Endothelial cell of umbilical vein (primary cell): ENCODE measurements around the gene OTX2. TPM values are rescaled to one million over a fixed set of nuclear protein-coding genes. Genes with fewer than 3 reads are reported as not detected.
A peak's percentile ranks its signal among the peaks of the same experiment; 100 is the strongest.

ENCODE experiments used
- BruUV-seq: library from RNA; stranded (reverse); fragments of 400-500 nt; replicated peaks from 2 replicates; lab custom pipeline; 2021; lab: Mats Ljungman, UMichigan
- CTCF ChIA-PET: fragments of 300-600, 350-600 bp; sonication (Branson Sonifier 250); formaldehyde crosslinking; loops from one replicate; lab custom pipeline; 2021; ENCODE audit warnings: antibody characterized with exemption, inconsistent platforms; lab: Charles Lee
- POLR2A ChIA-PET: fragments of 300-600, 350-600 bp; sonication (Branson Sonifier 250); formaldehyde crosslinking; loops from one replicate; lab custom pipeline; 2021; ENCODE audit warnings: antibody characterized with exemption, inconsistent platforms; lab: Charles Lee
- DNase-seq: peaks from one replicate; pipeline ENCODE4 v3.0.0-alpha.2; 2011; ENCODE audit warnings: low read depth, low spot score
- FAIRE-seq: peaks from 2 replicates; lab custom pipeline; 2011; peaks lifted over from hg19 to GRCh38; lab: Jason Lieb, UNC
- H2AFZ ChIP-seq: 2 replicates; pipeline ENCODE4 v1.6.0; 2012; ENCODE audit warnings: low read depth, low read length, control low read depth, inconsistent platforms
- H3K27ac ChIP-seq: 2 replicates; pipeline ENCODE4 v1.5.1; 2011; ENCODE audit warnings: low read depth, mild to moderate bottlenecking, control low read depth, low read length, moderate library complexity; ENCODE audit not compliant: insufficient read depth
- H3K27me3 ChIP-seq, 2 experiments: 2 replicates each; pipeline versions ENCODE4 v1.6.0 to v1.6.1; 2011; ENCODE audit warnings: low read length in 2 of 2, mixed read lengths in 1 of 2; ENCODE audit not compliant: control insufficient read depth in 2 of 2, insufficient read depth in 2 of 2
- H3K36me3 ChIP-seq, 2 experiments: 2 replicates in 1 of 2; 3 replicates in 1 of 2; pipeline ENCODE4 v1.5.1; 2011; ENCODE audit warnings: low read length in 2 of 2, mild to moderate bottlenecking in 1 of 2, moderate library complexity in 1 of 2; ENCODE audit not compliant: control insufficient read depth in 2 of 2, insufficient read depth in 2 of 2; ENCODE audit errors: extremely low read depth in 1 of 2
- H3K4me1 ChIP-seq: 3 replicates; pipeline ENCODE4 v1.5.1; 2011; ENCODE audit warnings: mild to moderate bottlenecking, low read length; ENCODE audit not compliant: control insufficient read depth, insufficient read depth; ENCODE audit errors: extremely low read depth
- H3K4me2 ChIP-seq: 2 replicates; pipeline ENCODE4 v1.6.1; 2011; ENCODE audit warnings: low read length, control low read depth, mixed read lengths; ENCODE audit not compliant: insufficient read depth
- H3K4me3 ChIP-seq, 3 experiments: fragments of 200-600 bp in 1 of 3; sonication (generic), shearing (Covaris generic) in 1 of 3; replicated peaks in 1 of 3; 2 replicates each; pipeline ENCODE4 v1.5.1; 2011 to 2016; ENCODE audit warnings: control low read depth in 3 of 3, low read length in 3 of 3, mild to moderate bottlenecking in 2 of 3, inconsistent platforms in 1 of 3, low read depth in 1 of 3, moderate library complexity in 1 of 3; ENCODE audit not compliant: insufficient read depth in 1 of 3
- H3K79me2 ChIP-seq: 2 replicates; pipeline ENCODE4 v1.6.0; 2012; ENCODE audit warnings: low read length, inconsistent platforms; ENCODE audit not compliant: control insufficient read depth, insufficient read depth
- H3K9ac ChIP-seq: replicated peaks from 2 replicates; pipeline ENCODE3; 2011; ENCODE audit warnings: low read length, control low read depth; ENCODE audit not compliant: insufficient read depth; ENCODE audit errors: extremely low read depth
- H3K9me1 ChIP-seq: replicated peaks from 3 replicates; pipeline ENCODE4 v1.6.0; 2011; ENCODE audit warnings: mild to moderate bottlenecking, low read length; ENCODE audit not compliant: control insufficient read depth, insufficient read depth; ENCODE audit errors: extremely low read depth
- H3K9me3 ChIP-seq: replicated peaks from 2 replicates; pipeline ENCODE4 v1.5.1; 2012; ENCODE audit warnings: low read length, inconsistent platforms; ENCODE audit not compliant: control insufficient read depth, insufficient read depth
- H4K20me1 ChIP-seq: replicated peaks from 2 replicates; pipeline ENCODE3; 2011; ENCODE audit warnings: mild to moderate bottlenecking, low read length; ENCODE audit not compliant: control insufficient read depth, insufficient read depth; ENCODE audit errors: extremely low read depth
- CTCF ChIP-seq, 2 donors: IDR thresholded peaks; 1 replicate in 1 of 2; 2 replicates in 1 of 2; pipeline ENCODE4 v1.5.1; 2011; ENCODE audit warnings: low read length in 2 of 2, mild to moderate bottlenecking in 2 of 2, moderate library complexity in 2 of 2, control low read depth in 1 of 2, inconsistent platforms in 1 of 2, low read depth in 1 of 2; ENCODE audit not compliant: insufficient read depth in 1 of 2; ENCODE audit errors: extremely low read depth in 1 of 2
- EZH2 ChIP-seq: IDR thresholded peaks from 2 replicates; pipeline ENCODE4 v1.6.1; 2012; ENCODE audit warnings: borderline replicate concordance, low read depth, mild to moderate bottlenecking, moderate library complexity, low read length, inconsistent platforms; ENCODE audit not compliant: severe bottlenecking
- FOS ChIP-seq: IDR thresholded peaks from 2 replicates; pipeline ENCODE4 v1.6.1; 2011; ENCODE audit warnings: mild to moderate bottlenecking, low read length, moderate library complexity, borderline replicate concordance; ENCODE audit not compliant: insufficient read depth
- GATA2 ChIP-seq: IDR thresholded peaks from 2 replicates; pipeline ENCODE4 v1.7.0; 2011; ENCODE audit warnings: low read depth, mild to moderate bottlenecking, moderate library complexity, mixed read lengths, low read length; ENCODE audit not compliant: insufficient read length, insufficient read depth
- MAX ChIP-seq: IDR thresholded peaks from 2 replicates; pipeline ENCODE4 v1.6.1; 2011; ENCODE audit not compliant: insufficient read depth, insufficient read length
- MYC ChIP-seq: IDR thresholded peaks from one replicate; pipeline ENCODE4 v1.6.1; 2011; ENCODE audit warnings: mild to moderate bottlenecking, low read depth, low read length
- POLR2A ChIP-seq: IDR thresholded peaks from 2 replicates; pipeline ENCODE4 v1.6.1; 2012; ENCODE audit warnings: low read depth, mild to moderate bottlenecking, control low read depth, low read length
- POLR2AphosphoS5 ChIP-seq: IDR thresholded peaks from 2 replicates; pipeline ENCODE4 v1.6.1; 2012; ENCODE audit warnings: low read depth, mild to moderate bottlenecking, control low read depth, low read length, moderate library complexity; ENCODE audit not compliant: insufficient read depth
- dilution Hi-C: fragments of 300-500 bp; cut with MboI; formaldehyde crosslinking; loops from one replicate; pipeline ENCODE4 v1.15.0; 2019; ENCODE audit warnings: low sequenced_read_pairs; ENCODE audit not compliant: extremely low pct_ligation_motif_present
- intact Hi-C: fragments of 100-400 bp; cut with micrococcal nuclease; formaldehyde crosslinking; loops from one replicate; pipeline ENCODE4 v1.10.0; 2022
- polyA plus RNA-seq, 4 experiments: library from polyadenylated mRNA; depleted of rRNA in 3 of 4; stranded (reverse) in 3 of 4; unstranded in 1 of 4; fragments of >200 nt; gene quantifications; 2 replicates each; pipeline versions ENCODE4 v1.2.1 to v1.2.3, GENCODE V29; 2011 to 2012; ENCODE audit warnings: missing spikeins in 1 of 4
- total RNA-seq: library from RNA; stranded (reverse); gene quantifications from 2 replicates; pipeline ENCODE4 v1.2.3, GENCODE V29; 2021

Gene OTX2
- total and polyA plus RNA-seq, 2 donors (not counting 3 experiments of a cell fraction or from before 2014, with no cell fraction given): not detected

DNA sequence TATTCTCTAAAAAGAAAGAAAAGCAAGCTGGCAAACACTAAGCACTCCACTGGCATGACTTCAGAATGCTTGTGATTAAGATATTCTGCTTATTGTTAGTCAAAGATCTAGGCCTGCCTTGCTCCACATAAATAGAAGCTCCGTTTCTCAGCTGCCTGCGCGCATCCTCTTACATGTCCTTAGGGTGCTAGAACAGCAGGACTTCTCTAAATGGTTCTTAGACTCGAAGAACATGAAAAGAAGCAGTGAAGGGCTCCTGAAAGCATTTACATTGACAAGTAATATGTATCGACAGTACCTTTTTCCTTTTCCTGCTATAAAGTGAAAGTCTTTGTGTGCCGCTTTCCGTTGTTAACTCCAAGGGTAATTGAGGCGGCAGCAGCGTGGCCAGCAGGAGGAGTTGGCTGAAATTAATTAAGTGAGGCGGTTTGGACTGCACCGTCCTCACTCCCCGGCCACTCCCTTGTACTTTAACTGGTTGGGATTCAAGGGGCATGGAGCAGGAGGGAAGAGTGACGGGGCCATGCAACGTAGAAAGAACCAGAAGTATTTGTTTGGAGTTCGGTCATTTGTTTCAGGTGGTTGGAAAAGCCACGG is 34.2 kb upstream of the OTX2 start:
- dilution Hi-C loops: no loop called here
- no TSS peak for BruUV-seq
- TF ChIP-seq POLR2A: no peak
- TF ChIP-seq MYC: no peak
- no peak for TF ChIP-seq FOS
- no peak for TF ChIP-seq EZH2
- no peak for TF ChIP-seq POLR2AphosphoS5
- TF ChIP-seq GATA2: no peak
- TF ChIP-seq CTCF (IDR thresholded peaks at IDR 0.05; ENCODE audit: extremely low read depth in 1 of 2, insufficient read depth in 1 of 2, low read depth in 1 of 2, low read length in 2 of 2): no peak
- TF ChIP-seq MAX: no peak
- no peak for FAIRE-seq
- DNase-seq: peak; percentile 5
- Histone ChIP-seq H3K9me1 (no peaks in the 10 kb centered on the region), H3K9ac (no peak overlapping the region), H3K4me3 (no peak overlapping the region), H4K20me1 (no peaks in the 10 kb centered on the region), H3K27ac (no peak overlapping the region), H3K4me1 (no peaks in the 10 kb centered on the region), H3K4me2 (no peak overlapping the region), H3K27me3 (no peaks in the 10 kb centered on the region), H3K36me3 (no peaks in the 10 kb centered on the region), H3K9me3 (no peaks in the 10 kb centered on the region), H3K79me2 (no peaks in the 10 kb centered on the region), H2AFZ (no peak overlapping the region)
- ChIA-PET CTCF (no interaction called here), POLR2A (no interaction called here)
- intact Hi-C loops: no loop called here
